IPS-18c (cell line): ENCODE measurements around the gene PCSK2.
A peak's percentile ranks its signal among the peaks of the same experiment; 100 is the strongest.
"Not testable (repeated sequence)": the region's sequence is repeated elsewhere in the genome, so short reads cannot be mapped to it uniquely, and the experiment has no call there.

Experiments
- H3K4me3 ChIP-seq: 2 replicates; pipeline ENCODE4 v1.7.0; 2013; ENCODE audit warnings: low read depth, mild to moderate bottlenecking, low read length, moderate library complexity; ENCODE audit not compliant: insufficient read depth
- H3K9me3 ChIP-seq: one replicate; pipeline ENCODE4 v1.6.1; 2013; ENCODE audit warnings: mild to moderate bottlenecking, low read length, moderate library complexity; ENCODE audit not compliant: control insufficient read depth, insufficient read depth

PCSK2 gene

GRCh38 chr20:17226410-17227218 is at the start of gene PCSK2:
Gene PCSK2 (plus strand): TSS chr20:17227040. CDS start chr20:17227306, 266 bp downstream.
- H3K4me3 ChIP-seq, result peak within 1 kb of the TSS; percentile 69

DNA sequence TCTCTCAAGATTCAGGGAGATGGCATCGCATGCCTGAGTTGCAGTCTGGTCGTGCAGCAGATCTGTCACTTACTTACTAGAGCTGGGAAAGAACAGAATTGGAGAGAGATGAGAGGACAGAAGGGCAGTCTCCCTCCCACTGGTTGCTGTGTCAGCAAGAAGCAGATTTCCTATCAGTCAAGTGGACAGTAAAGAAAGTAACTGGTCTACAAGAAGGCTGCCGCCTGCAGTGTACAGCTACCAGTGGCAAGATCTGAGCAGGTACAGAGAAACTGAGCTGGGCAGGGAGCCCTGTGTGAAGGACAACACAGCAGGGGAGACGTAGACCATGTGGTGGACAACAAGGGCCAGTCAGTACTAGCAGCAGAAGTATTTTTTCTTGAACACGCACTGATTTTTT is 49.5 kb upstream of the PCSK2 start:
- Histone ChIP-seq H3K9me3 (no peaks in the 10 kb centered on the region), H3K4me3 (no peak overlapping the region)

More at GRCh38 chr20:17226410-17227218, at the start of gene PCSK2:
- no peaks in the 10 kb centered on the region for H3K9me3 ChIP-seq

GRCh38 chr20:17179840-17180239 is 47.0 kb upstream of the PCSK2 start:
- Histone ChIP-seq H3K9me3 (no peaks in the 10 kb centered on the region), H3K4me3 (no peak overlapping the region)

- peaks cover 2% of the 10 kb centered on the region for H3K9me3 ChIP-seq
- no peak overlapping the region for H3K4me3 ChIP-seq
Observed at GRCh38 chr20:17189976-17190695, 36.7 kb upstream of the PCSK2 start.

DNA sequence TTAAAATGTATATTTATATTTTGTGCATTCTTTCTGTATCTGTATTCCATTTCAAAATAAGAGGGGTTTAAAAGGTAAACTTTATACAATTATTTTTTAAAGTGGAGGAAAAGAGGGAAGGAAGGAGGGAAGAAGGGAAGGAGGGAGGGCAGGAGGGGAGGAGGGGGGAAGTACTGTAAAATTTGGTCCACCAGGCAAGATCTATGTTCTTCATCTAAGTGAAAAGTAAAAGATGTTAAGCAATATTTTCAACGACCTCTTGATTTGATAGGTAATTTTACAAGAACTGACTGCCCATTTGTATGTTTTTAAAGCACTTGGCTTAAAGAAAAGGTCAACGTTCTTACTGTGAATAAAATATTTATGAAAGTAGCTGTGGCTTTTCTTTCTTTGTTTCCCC is 29.8 kb upstream of the PCSK2 start:
- Histone ChIP-seq H3K9me3 (no peaks in the 10 kb centered on the region), H3K4me3 (no peak overlapping the region)

- no peak overlapping the region for H3K4me3 ChIP-seq
Observed at GRCh38 chr20:17202030-17202429, 24.8 kb upstream of the PCSK2 start.

GRCh38 chr20:17202673-17203072 is 24.2 kb upstream of the PCSK2 start:
- Histone ChIP-seq H3K4me3 (no peak overlapping the region; the same call in 1 of the 2 replicates), H3K9me3 (no peaks in the 10 kb centered on the region)

More at GRCh38 chr20:17202030-17202429, 24.8 kb upstream of the PCSK2 start:
- no peaks in the 10 kb centered on the region for H3K9me3 ChIP-seq

DNA sequence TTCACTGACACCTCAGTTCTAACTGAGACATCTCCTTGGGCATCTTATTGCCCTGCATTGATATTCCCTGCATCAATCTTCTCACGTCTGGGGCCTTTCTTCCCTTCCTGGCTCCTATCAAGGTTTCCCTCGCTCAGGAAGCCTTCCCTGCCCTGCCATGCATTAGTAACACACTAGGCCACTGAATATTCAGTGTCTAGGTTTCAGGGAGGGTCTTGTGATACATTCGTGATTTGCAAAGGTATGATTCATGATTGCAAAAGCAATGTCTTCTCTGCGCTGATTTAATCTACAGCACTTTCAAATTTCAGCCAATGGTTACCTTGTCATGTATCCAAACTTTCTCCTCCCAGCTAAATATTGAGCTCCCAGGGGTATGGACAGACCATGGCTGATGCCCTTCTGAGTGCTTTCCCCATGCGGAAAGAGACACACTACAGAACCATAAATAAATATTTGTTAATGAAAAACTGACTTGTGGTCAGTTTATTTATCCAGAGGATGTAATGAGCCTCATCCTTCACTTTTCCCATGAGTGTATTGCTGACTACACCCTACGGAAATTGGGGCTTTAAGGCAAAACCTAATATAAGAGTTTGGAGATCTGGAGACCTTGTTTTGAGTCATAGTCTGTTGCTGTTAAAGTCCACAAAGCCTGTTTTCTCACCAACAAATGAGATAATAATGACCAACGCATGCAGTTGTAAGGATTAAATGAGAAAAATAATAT is 21.6 kb upstream of the PCSK2 start:
- H3K4me3 ChIP-seq, result no peak overlapping the region
- no peaks in the 10 kb centered on the region for H3K9me3 ChIP-seq

GRCh38 chr20:17210387-17210786 is 16.5 kb upstream of the PCSK2 start:
- Histone ChIP-seq H3K9me3 (no peaks in the 10 kb centered on the region), H3K4me3 (no peak overlapping the region)

DNA sequence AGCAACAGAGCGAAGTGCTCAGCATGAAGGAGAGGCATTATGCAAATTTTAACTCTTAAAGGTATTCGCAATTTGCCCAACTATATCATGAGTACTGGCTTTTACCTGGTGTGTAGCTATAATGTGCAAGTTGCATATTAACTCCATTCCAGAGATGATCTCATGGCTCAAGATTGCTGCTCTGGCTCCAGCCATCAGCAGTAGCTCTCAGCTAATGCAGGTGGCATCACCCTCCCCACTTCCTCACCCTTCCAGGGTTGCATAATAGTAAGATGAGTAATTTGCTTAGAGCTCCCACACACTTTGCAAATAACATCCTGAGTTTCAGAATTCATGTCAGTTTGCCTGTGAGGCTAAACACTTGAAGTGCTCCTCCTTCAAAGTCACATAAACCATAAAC is 15.9 kb upstream of the PCSK2 start:
- Histone ChIP-seq H3K4me3 (no peak overlapping the region), H3K9me3 (no peaks in the 10 kb centered on the region)

GRCh38 chr20:17215167-17215566 is 11.7 kb upstream of the PCSK2 start:
- Histone ChIP-seq H3K4me3 (no peak overlapping the region), H3K9me3 (no peaks in the 10 kb centered on the region)

DNA sequence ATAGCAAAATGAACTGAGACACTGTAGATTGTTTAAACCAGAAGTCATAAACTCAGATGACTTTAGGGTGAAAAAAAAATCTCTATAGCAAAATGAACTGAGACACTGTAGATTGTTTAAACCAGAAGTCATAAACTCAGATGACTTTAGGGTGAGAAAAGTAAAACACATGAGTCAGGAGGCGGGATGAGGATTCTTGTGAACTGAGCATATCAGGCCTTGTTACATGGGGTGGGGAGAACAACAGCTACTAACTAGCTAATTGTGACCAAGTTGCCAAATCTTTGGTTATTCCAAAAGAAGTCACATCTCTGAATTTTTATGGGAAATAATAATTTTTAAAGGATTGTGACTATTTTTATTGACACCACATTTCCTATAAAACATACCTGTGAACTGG is 7.0 kb upstream of the PCSK2 start:
- H3K9me3 ChIP-seq, H3K4me3 ChIP-seq: not testable (repeated sequence)

DNA sequence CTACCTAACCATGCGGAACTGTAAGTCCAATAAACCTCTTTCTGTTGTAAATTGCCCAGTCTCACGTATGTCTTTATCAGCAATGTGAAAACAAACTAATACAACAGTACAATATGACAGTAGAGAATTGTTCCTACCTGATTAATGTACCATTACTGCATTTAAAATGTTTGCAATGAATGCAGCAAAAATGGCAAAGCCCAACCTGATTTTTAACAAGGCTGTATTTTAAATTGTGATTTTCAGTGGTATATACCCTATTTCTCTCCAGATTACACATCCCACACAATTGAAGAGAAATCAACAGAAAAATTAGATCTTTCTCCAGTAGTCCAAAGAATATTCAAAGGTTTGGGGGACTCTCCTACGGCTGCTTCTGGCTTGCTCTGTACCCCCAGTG is 3.3 kb upstream of the PCSK2 start:
- Histone ChIP-seq H3K4me3 (no peak overlapping the region), H3K9me3 (no peaks in the 10 kb centered on the region)

- peak overlapping the region; percentile 69 for H3K4me3 ChIP-seq
- H3K9me3 ChIP-seq, result no peaks in the 10 kb centered on the region
Observed at GRCh38 chr20:17225851-17226409, 910 bp upstream of the PCSK2 start.

GRCh38 chr20:17227219-17227575 is 357 bp downstream of the PCSK2 start:
- peak overlapping the region; percentile 40; the same call in 1 of the 2 replicates for H3K4me3 ChIP-seq
- no peaks in the 10 kb centered on the region for H3K9me3 ChIP-seq

DNA sequence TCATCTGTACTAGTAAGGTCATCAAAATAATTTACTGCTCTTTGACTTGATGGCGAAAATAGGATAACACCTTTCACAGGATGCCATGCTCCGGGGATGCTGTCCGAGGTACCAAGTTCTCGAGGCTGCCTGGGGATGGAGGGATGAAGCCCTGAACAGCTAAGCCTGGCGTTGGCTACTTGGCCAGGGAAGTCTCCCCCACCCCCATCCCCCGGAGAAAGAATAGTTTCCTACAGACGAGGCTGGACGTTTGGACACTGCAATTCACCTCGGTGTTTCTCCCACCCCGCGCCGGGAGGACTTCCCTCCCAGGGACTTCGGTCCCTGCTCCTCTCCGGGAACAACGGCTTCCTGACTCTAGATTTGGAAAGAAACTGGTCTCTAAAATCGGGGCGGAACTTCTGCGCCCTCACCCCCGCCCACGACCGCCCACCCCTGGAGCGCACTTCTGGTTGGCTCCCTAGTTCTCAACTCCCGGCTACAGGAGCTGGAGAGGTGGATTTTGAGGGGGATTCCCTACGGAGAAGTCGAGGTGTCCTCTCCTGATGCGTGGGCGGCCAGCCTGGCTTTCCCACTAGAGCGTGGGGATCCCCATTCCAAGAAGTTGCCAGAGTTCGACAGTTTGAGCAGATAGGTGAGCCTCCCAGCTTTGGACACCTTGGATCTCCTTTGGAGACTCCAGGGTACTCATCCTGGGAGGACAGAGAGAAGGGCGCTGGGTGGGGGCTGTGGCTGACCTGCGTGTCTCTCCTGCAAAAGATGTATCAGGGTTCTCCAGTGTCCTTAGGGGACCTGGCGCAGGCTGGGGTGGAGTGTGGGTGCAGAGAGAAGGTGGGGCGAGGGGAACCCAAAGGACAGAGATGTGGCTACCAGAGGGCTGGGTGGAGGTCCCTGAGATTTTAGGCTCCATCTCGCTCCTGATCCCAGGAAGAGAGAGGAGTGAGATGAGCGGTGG is 1.1 kb downstream of the PCSK2 start:
- Histone ChIP-seq H3K4me3 (peak overlapping the region; percentile 43), H3K9me3 (no peaks in the 10 kb centered on the region)
